NB4 (cell line): Measurements from ENCODE around the gene CALY.

ENCODE experiments used
- DNase-seq: peaks from one replicate; pipeline ENCODE4 v3.0.0; 2010; ENCODE audit warnings: low read depth
- H3K4me3 ChIP-seq: one replicate; pipeline ENCODE4 v1.5.1; 2011; ENCODE audit warnings: mild to moderate bottlenecking, low read depth, low read length, moderate library complexity
- MYC ChIP-seq: IDR thresholded peaks from 2 replicates; pipeline ENCODE4 v1.6.1; 2011; ENCODE audit warnings: low read depth, low read length
- POLR2A ChIP-seq: IDR thresholded peaks from 2 replicates; pipeline ENCODE4 v1.6.1; 2011; ENCODE audit warnings: mild to moderate bottlenecking; ENCODE audit not compliant: insufficient read length; ENCODE audit errors: extremely low read depth
- TF ChIP-seq, protein P1 (sequence below): IDR thresholded peaks from 2 replicates; pipeline ENCODE4 v1.6.1; 2011; ENCODE audit warnings: low read depth, low read length
- TF ChIP-seq, protein P2 (sequence below): IDR thresholded peaks from one replicate; pipeline ENCODE4 v1.5.1; 2012; ENCODE audit warnings: low read depth, low read length

CALY gene

GRCh38 chr10:133379801-133380666 is 43.3 kb upstream of the CALY start:
- TF ChIP-seq POLR2A (no peak), MYC (no peak)
- TF ChIP-seq, protein P1, sequence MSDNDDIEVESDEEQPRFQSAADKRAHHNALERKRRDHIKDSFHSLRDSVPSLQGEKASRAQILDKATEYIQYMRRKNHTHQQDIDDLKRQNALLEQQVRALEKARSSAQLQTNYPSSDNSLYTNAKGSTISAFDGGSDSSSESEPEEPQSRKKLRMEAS: no peak
- TF ChIP-seq, protein P2, sequence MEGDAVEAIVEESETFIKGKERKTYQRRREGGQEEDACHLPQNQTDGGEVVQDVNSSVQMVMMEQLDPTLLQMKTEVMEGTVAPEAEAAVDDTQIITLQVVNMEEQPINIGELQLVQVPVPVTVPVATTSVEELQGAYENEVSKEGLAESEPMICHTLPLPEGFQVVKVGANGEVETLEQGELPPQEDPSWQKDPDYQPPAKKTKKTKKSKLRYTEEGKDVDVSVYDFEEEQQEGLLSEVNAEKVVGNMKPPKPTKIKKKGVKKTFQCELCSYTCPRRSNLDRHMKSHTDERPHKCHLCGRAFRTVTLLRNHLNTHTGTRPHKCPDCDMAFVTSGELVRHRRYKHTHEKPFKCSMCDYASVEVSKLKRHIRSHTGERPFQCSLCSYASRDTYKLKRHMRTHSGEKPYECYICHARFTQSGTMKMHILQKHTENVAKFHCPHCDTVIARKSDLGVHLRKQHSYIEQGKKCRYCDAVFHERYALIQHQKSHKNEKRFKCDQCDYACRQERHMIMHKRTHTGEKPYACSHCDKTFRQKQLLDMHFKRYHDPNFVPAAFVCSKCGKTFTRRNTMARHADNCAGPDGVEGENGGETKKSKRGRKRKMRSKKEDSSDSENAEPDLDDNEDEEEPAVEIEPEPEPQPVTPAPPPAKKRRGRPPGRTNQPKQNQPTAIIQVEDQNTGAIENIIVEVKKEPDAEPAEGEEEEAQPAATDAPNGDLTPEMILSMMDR: no peak
- H3K4me3 ChIP-seq: no peak overlapping the region
- DNase-seq: no peak

DNA sequence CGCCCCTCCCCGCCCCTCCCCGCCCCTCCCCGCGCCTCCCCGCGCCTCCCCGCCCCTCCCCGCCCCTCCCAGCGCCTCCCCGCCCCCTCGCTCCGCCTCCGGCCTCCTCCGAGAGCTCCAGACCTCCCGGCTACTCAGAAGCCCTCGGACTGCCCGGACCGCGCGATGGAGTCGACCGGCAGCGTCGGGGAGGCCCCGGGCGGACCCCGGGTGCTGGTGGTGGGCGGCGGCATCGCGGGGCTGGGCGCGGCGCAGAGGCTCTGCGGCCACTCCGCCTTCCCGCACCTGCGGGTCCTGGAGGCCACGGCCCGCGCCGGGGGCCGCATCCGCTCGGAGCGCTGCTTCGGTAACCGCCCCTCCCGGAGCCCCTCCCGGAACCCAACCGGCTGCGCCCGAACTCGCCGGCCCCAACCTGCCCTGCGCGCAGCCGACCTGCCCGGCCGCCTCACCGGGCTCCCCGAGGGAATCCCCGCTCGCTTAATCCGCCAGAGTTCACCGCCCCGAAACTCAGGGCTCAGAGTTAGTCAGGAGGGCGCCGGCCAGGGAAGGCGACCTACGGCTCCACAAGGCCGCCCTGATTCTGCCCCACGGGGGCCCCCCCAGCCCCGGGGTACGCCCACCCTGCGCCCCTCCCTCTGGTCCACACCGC is 42.6 kb upstream of the CALY start, which contains the start of gene PAOX:
Gene PAOX (plus strand): TSS at position 111 of the 649 bp plus-strand sequence. CDS start 55 bp downstream, at position 166.
- H3K4me3 ChIP-seq: peak within 1 kb of the TSS; percentile 53
- DNase-seq: peak; percentile 45
- TF ChIP-seq, protein P2: no peak
- TF ChIP-seq, protein P1: no peak
- TF ChIP-seq MYC (no peak), POLR2A (no peak)

DNA sequence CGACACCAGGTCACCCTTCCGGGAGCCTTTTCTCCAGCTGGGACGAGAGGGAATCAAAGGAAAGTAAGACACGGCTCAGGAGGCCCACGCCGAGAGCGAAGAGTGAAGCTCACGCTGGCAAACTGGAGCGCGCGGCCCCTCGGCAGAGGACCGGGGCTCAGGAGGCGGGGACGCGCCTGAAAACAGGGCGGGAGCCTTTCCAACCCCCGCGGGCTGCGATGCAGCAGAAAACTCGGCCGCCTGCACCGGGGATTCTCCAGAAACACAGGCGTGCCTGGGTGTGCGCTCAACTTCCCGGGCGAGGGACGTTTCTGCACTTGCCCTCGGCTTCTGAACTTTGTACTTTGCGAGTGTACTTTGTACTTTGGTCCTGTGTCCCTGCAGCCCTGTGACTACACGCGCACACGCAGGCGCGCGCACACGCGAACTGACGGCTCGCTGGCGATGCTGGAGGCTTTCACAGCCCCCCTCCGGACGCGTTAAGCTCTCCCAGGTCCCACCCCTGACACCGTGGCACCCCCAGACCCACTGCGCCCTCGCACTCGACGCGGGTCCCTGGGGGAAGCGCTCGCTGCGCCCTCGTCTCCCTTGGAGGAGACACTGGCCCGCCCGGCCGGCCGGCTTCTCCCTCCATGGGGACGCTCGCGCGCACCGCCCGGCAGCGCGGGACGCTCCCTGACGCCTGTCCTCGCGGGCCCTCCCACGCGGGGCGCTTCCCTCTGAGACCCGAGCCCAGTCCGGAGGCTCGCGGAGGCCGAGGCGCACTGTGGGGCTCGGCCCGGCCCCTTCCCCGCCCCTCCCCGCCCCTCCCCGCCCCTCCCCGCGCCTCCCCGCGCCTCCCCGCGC is 41.8 kb upstream of the CALY start:
- TF ChIP-seq POLR2A (no peak), MYC (no peak)
- TF ChIP-seq, protein P2: no peak
- TF ChIP-seq, protein P1: no peak
- peak; percentile 69 for DNase-seq
- peak overlapping the region; percentile 53 for H3K4me3 ChIP-seq

DNA sequence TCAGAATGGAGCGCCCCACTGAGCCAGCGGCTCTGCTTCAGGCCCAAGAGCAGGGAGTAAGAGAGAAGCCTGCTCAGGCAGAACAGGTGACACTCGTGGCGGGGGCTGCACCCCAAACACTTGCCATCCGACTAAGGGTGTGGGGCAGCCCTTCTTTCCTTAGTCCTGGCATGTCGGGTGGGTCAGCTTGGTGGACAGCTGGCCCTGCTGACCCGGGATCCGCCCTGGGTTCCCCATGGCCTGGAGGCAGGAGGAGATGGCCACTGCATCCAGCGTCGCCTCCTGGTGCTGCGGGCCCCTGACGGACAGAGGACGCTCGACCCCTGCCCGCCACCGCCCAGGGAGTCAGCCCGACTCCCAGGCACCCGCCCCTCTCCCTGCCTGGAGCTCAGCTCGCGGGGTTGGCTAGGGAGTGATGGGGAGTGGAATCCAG is 41.1 kb upstream of the CALY start:
- no peak overlapping the region for H3K4me3 ChIP-seq
- TF ChIP-seq MYC (no peak), POLR2A (no peak)
- TF ChIP-seq, protein P2: no peak
- TF ChIP-seq, protein P1: no peak
- DNase-seq: no peak
